ENCODE data around the gene CTXND2.

DNA sequence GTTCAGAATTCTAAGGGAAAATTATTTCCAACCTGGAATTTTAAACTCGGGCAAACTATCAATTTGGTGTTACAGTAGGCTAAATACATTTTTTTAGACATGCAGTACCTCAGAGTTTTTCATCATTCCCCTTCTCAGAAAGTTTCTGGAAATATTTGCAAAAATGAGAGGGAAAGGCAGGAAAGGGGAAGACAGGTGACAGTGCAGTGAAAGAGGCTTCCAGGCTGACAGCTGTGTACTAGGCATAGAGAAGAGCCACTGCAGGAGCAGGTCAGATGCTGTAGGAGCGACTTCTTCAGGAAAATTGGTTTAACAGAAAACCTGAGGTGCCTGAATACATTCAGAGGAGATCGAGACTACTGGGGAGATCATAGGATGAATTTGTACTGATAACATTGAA is 67.8 kb downstream of the CTXND2 start:
- TF ChIP-seq, protein P1, sequence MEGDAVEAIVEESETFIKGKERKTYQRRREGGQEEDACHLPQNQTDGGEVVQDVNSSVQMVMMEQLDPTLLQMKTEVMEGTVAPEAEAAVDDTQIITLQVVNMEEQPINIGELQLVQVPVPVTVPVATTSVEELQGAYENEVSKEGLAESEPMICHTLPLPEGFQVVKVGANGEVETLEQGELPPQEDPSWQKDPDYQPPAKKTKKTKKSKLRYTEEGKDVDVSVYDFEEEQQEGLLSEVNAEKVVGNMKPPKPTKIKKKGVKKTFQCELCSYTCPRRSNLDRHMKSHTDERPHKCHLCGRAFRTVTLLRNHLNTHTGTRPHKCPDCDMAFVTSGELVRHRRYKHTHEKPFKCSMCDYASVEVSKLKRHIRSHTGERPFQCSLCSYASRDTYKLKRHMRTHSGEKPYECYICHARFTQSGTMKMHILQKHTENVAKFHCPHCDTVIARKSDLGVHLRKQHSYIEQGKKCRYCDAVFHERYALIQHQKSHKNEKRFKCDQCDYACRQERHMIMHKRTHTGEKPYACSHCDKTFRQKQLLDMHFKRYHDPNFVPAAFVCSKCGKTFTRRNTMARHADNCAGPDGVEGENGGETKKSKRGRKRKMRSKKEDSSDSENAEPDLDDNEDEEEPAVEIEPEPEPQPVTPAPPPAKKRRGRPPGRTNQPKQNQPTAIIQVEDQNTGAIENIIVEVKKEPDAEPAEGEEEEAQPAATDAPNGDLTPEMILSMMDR (IDR thresholded peaks at IDR 0.05) = no peak
- no peak for TF ChIP-seq POLR2A (IDR thresholded peaks at IDR 0.05)
